Body of pancreas (tissue), 4 donors: ENCODE data around the gene GP9.

Experiments
- CTCF ChIP-seq, 7 experiments: fragments of 450-650 bp in 4 of 7; fragments of 200-600 bp in 3 of 7; sonication (generic) in 3 of 7; IDR thresholded peaks; one replicate each; pipeline ENCODE4 v1.5.1; 2016 to 2019; ENCODE audit warnings: antibody characterized with exemption in 7 of 7
- POLR2A ChIP-seq, 3 donors: fragments of 450-650 bp; IDR thresholded peaks; one replicate each; pipeline ENCODE4 v1.6.1; 2016; ENCODE audit warnings: antibody characterized with exemption in 3 of 3, mild to moderate bottlenecking in 2 of 3

- no peak for TF ChIP-seq CTCF (IDR thresholded peaks at IDR 0.05)
- TF ChIP-seq POLR2A (IDR thresholded peaks at IDR 0.05): no peak
Measured at GRCh38 chr3:129025691-129026435, 34.7 kb upstream of the GP9 start.
